Right lobe of liver (tissue), 4 donors: ENCODE results near the gene C11orf21.

ENCODE experiments used
- CTCF ChIP-seq, 4 donors: fragments of 200-600 bp in 3 of 4; fragments of 450-650 bp in 1 of 4; IDR thresholded peaks; one replicate each; pipeline versions ENCODE4 v1.5.1 to v1.8.0; 2016 to 2022; ENCODE audit warnings: antibody characterized with exemption in 4 of 4, mild to moderate bottlenecking in 2 of 4
- POLR2A ChIP-seq: fragments of 450-650 bp; IDR thresholded peaks from one replicate; pipeline ENCODE4 v1.6.1; 2017; ENCODE audit warnings: antibody characterized with exemption, mild to moderate bottlenecking
- donor health status: DM: no; HTN: no; CAD: no.
- donor health status: DM: no; HTN: no; CAD: no.
- donor health status: DM: no; HTN: yes; CAD: no.

GRCh38 chr11:2318123-2318522 lies 16.4 kb upstream of the C11orf21 start:
- TF ChIP-seq CTCF (IDR thresholded peaks at IDR 0.05) (no peak), POLR2A (no peak)
